Measurements from ENCODE around the gene IDE. TPM values are rescaled to one million over a fixed set of nuclear protein-coding genes. Genes with fewer than 3 reads are reported as not detected.

The IDE gene
- total and polyA plus RNA-seq, 10 of the 15 experiments (the other 5 are each of a cell fraction or from before 2014, with no cell fraction given): 11.6 to 54.5 (median 33.6) TPM

GRCh38 chr10:92411406-92411805 is 162.5 kb downstream of the IDE start:
- ChIA-PET RAD21 (ENCODE audit: unreplicated experiment) (interaction anchor here (0.7 kb wide), 1 partner anchor 323 kb away, joined by 4 read pairs; no protein-coding TSS in a partner anchor), POLR2A (no interaction called here), SMC1A (ENCODE audit: uncharacterized antibody, unreplicated experiment) (no interaction called here), CTCF (no interaction called here)
- Histone ChIP-seq H3K4me1 (ENCODE audit: control insufficient read depth, insufficient read depth, low read length) (peaks cover 4% of the 10 kb centered on the region; the same call in 1 of the 2 replicates), H3K27ac (ENCODE audit: control insufficient read depth, insufficient read depth) (no peak overlapping the region), H2AFZ (ENCODE audit: control insufficient read depth, low read depth, low read length) (no peak overlapping the region), H3K27me3 (replicated peaks in 1 of 2; ENCODE audit: control insufficient read depth in 2 of 2, insufficient read depth in 2 of 2, low read length in 1 of 2) (no peaks in the 10 kb centered on the region), H3K9me3 (replicated peaks; ENCODE audit: control insufficient read depth, insufficient read depth, low read length) (no peaks in the 10 kb centered on the region; the same call in 1 of the 3 replicates), H3K79me2 (ENCODE audit: control insufficient read depth, insufficient read depth, low read length) (no peaks in the 10 kb centered on the region), H3K4me2 (ENCODE audit: control insufficient read depth, insufficient read depth) (no peak overlapping the region), H3K4me3 (no peak overlapping the region), H3K36me3 (ENCODE audit: control insufficient read depth in 2 of 2, insufficient read depth in 2 of 2, low read length in 1 of 2) (no peaks in the 10 kb centered on the region), H4K20me1 (ENCODE audit: control insufficient read depth, insufficient read depth) (no peaks in the 10 kb centered on the region), H3K9ac (ENCODE audit: control insufficient read depth, insufficient read depth, low read length) (no peak overlapping the region)
- 60% methylated on average over 8 of the region's 8 CpGs for WGBS (ENCODE audit: insufficient coverage, insufficient replicate concordance, low lambda C conversion rate, missing lambda C conversion rate)
- DNase-seq (ENCODE audit: low read depth, low spot score) (no peak), FAIRE-seq (no peak), ATAC-seq (no peak)
- intact Hi-C loops (cut with micrococcal nuclease; ENCODE audit: unreplicated experiment): no loop called here
- in situ Hi-C loops (cut with MboI): no loop called here
- TF ChIP-seq RBBP5 (conservative IDR thresholded peaks at IDR 0.05) (no peak), SIN3A (IDR thresholded peaks at IDR 0.05; ENCODE audit: low read depth, low read length) (no peak)
- no TSS peak for BruUV-seq (replicated peaks)

DNA sequence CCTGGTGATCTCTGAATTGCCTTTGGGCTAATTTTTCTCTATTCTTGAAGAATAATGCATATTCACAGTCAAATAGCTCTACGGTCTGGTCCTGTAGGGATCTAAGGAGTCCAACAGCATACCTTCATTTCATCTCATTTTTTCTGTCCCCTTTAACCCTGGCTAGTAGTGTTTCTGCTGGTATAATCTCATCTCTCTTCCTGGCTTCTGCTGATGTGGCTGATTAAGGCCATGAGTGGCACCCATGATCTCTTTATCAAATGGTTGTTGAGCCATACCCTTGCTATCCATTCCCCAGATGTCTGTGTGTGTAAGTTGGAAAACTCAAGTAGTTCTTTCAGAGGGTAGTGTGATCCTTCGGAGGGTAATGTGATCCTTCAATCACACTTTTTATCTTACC is 163.4 kb downstream of the IDE start:
- Histone ChIP-seq H3K27ac (ENCODE audit: control insufficient read depth, insufficient read depth) (no peak overlapping the region), H3K9me3 (replicated peaks; ENCODE audit: control insufficient read depth, insufficient read depth, low read length) (no peaks in the 10 kb centered on the region; the same call in 2 of the 3 replicates), H3K9ac (ENCODE audit: control insufficient read depth, insufficient read depth, low read length) (no peak overlapping the region), H3K4me3 (no peak overlapping the region), H3K4me1 (ENCODE audit: control insufficient read depth, insufficient read depth, low read length) (peaks cover 4% of the 10 kb centered on the region; the same call in 1 of the 2 replicates), H2AFZ (ENCODE audit: control insufficient read depth, low read depth, low read length) (no peak overlapping the region), H4K20me1 (ENCODE audit: control insufficient read depth, insufficient read depth) (no peaks in the 10 kb centered on the region), H3K79me2 (ENCODE audit: control insufficient read depth, insufficient read depth, low read length) (no peaks in the 10 kb centered on the region), H3K36me3 (ENCODE audit: control insufficient read depth in 2 of 2, insufficient read depth in 2 of 2, low read length in 1 of 2) (no peaks in the 10 kb centered on the region), H3K4me2 (ENCODE audit: control insufficient read depth, insufficient read depth) (no peak overlapping the region), H3K27me3 (replicated peaks in 1 of 2; ENCODE audit: control insufficient read depth in 2 of 2, insufficient read depth in 2 of 2, low read length in 1 of 2) (no peaks in the 10 kb centered on the region)
- ATAC-seq: no peak
- 68% methylated on average over 2 of the region's 2 CpGs for WGBS (ENCODE audit: insufficient coverage, insufficient replicate concordance, low lambda C conversion rate, missing lambda C conversion rate)
- FAIRE-seq: no peak
- ChIA-PET SMC1A (ENCODE audit: uncharacterized antibody, unreplicated experiment) (no interaction called here), CTCF (no interaction called here), POLR2A (no interaction called here), RAD21 (ENCODE audit: unreplicated experiment) (no interaction called here)
- BruUV-seq (replicated peaks): no TSS peak
- in situ Hi-C loops (cut with MboI): no loop called here
- intact Hi-C loops (cut with micrococcal nuclease; ENCODE audit: unreplicated experiment): no loop called here
- DNase-seq (ENCODE audit: low read depth, low spot score): no peak
- no peak for TF ChIP-seq ZBTB4 (CRISPR knock-in tag; IDR thresholded peaks at IDR 0.05)
- no peak for TF ChIP-seq KAT2A (conservative IDR thresholded peaks at IDR 0.05; ENCODE audit: control insufficient read depth, low read depth, low read length)
- no peak for TF ChIP-seq ZNF217 (IDR thresholded peaks at IDR 0.05)
- TF ChIP-seq PAX8 (IDR thresholded peaks at IDR 0.05): no peak
- TF ChIP-seq LARP7 (IDR thresholded peaks at IDR 0.05): no peak
- TF ChIP-seq TARDBP (IDR thresholded peaks at IDR 0.05; ENCODE audit: borderline replicate concordance): no peak
- no peak for TF ChIP-seq PBX3 (IDR thresholded peaks at IDR 0.05; ENCODE audit: insufficient replicate concordance, low read depth, low read length)
- no peak for TF ChIP-seq MYC (IDR thresholded peaks at IDR 0.05; ENCODE audit: insufficient read depth, insufficient read length, insufficient replicate concordance, low read length, severe bottlenecking)
- TF ChIP-seq, protein P1, sequence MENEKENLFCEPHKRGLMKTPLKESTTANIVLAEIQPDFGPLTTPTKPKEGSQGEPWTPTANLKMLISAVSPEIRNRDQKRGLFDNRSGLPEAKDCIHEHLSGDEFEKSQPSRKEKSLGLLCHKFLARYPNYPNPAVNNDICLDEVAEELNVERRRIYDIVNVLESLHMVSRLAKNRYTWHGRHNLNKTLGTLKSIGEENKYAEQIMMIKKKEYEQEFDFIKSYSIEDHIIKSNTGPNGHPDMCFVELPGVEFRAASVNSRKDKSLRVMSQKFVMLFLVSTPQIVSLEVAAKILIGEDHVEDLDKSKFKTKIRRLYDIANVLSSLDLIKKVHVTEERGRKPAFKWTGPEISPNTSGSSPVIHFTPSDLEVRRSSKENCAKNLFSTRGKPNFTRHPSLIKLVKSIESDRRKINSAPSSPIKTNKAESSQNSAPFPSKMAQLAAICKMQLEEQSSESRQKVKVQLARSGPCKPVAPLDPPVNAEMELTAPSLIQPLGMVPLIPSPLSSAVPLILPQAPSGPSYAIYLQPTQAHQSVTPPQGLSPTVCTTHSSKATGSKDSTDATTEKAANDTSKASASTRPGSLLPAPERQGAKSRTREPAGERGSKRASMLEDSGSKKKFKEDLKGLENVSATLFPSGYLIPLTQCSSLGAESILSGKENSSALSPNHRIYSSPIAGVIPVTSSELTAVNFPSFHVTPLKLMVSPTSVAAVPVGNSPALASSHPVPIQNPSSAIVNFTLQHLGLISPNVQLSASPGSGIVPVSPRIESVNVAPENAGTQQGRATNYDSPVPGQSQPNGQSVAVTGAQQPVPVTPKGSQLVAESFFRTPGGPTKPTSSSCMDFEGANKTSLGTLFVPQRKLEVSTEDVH (IDR thresholded peaks at IDR 0.05; ENCODE audit: low read depth, partially characterized antibody): no peak

All from GM12878 (cell line).